Vagina (tissue), 2 donors: ENCODE results near the gene SLC38A4. TPM values are rescaled to one million over a fixed set of nuclear protein-coding genes. Genes with fewer than 3 reads are reported as not detected.
A peak's percentile ranks its signal among the peaks of the same experiment; 100 is the strongest.

Source experiments
- DNase-seq, 2 donors: peaks; one replicate each; pipeline ENCODE4 v3.0.0-alpha.2; 2017; ENCODE audit errors: extremely low spot score in 2 of 2
- H3K27ac ChIP-seq: fragments of 200-600 bp; sonication (generic); one replicate; pipeline ENCODE4 v1.5.1; 2019
- H3K27me3 ChIP-seq: fragments of 200-600 bp; sonication (generic); one replicate; pipeline ENCODE4 v1.5.1; 2019
- H3K36me3 ChIP-seq, 2 donors: fragments of 200-600 bp; sonication (generic); one replicate each; pipeline ENCODE4 v1.5.1; 2017 to 2019
- H3K4me1 ChIP-seq: fragments of 200-600 bp; sonication (generic); one replicate; pipeline ENCODE4 v1.5.1; 2019
- H3K4me3 ChIP-seq, 2 donors: fragments of 200-600 bp; sonication (generic); 1 replicate in 1 of 2; 2 replicates in 1 of 2; pipeline ENCODE4 v1.5.1; 2016 to 2019
- H3K9me3 ChIP-seq: fragments of 200-600 bp; sonication (generic); one replicate; pipeline ENCODE4 v1.5.1; 2019
- CTCF ChIP-seq, 3 experiments: fragments of 450-650 bp in 2 of 3; fragments of 200-600 bp in 1 of 3; sonication (generic) in 1 of 3; IDR thresholded peaks; one replicate each; pipeline ENCODE4 v1.5.1; 2017 to 2019; ENCODE audit warnings: antibody characterized with exemption in 3 of 3, mild to moderate bottlenecking in 2 of 3, moderate library complexity in 2 of 3
- POLR2A ChIP-seq, 2 donors: fragments of 450-650 bp; IDR thresholded peaks; one replicate each; pipeline ENCODE4 v1.6.1; 2017; ENCODE audit warnings: antibody characterized with exemption in 2 of 2, mild to moderate bottlenecking in 2 of 2, moderate library complexity in 2 of 2
- POLR2AphosphoS5 ChIP-seq, 2 donors: sonication (generic); formaldehyde crosslinking; IDR thresholded peaks; one replicate each; pipeline ENCODE4 v1.9.0; 2017; ENCODE audit warnings: antibody characterized with exemption in 2 of 2, mild to moderate bottlenecking in 2 of 2, low read depth in 1 of 2; ENCODE audit not compliant: insufficient read depth in 1 of 2
- intact Hi-C: fragments of 100-400 bp; cut with DNase I; formaldehyde crosslinking; loops from one replicate; pipeline ENCODE4 v1.15.1; 2023
- total RNA-seq: library from RNA; depleted of rRNA; stranded (reverse); fragments of >200 nt; gene quantifications from one replicate; pipeline ENCODE4 v1.2.3, GENCODE V29; 2016

Gene SLC38A4
- total RNA-seq: not detected

GRCh38 chr12:46825591-46826414 is at the start of gene SLC38A4:
Gene SLC38A4 (minus strand): TSS chr12:46825997. CDS start chr12:46793071, 32,926 bp downstream.
- Histone ChIP-seq H3K4me1 (peaks cover 9% of the 10 kb centered on the region), H3K27me3 (no peaks in the 10 kb centered on the region), H3K4me3 (peak within 1 kb of the TSS in 1 of 2 donors; percentile 12), H3K9me3 (no peaks in the 10 kb centered on the region), H3K27ac (no peak within 1 kb of the TSS), H3K36me3 (no peaks in the 10 kb centered on the region)
- intact Hi-C loops: no loop called here
- no peak for DNase-seq
- TF ChIP-seq POLR2AphosphoS5 (IDR thresholded peaks at IDR 0.05; ENCODE audit: insufficient read depth in 1 of 2, low read depth in 1 of 2) (no peak), CTCF (IDR thresholded peaks at IDR 0.05) (no peak), POLR2A (IDR thresholded peaks at IDR 0.05) (no peak)

- no peaks in the 10 kb centered on the region for H3K36me3 ChIP-seq
- intact Hi-C loops: no loop called here
- TF ChIP-seq POLR2AphosphoS5 (IDR thresholded peaks at IDR 0.05; ENCODE audit: insufficient read depth in 1 of 2, low read depth in 1 of 2) (no peak), POLR2A (IDR thresholded peaks at IDR 0.05) (no peak)
- no peaks in the 10 kb centered on the region for H3K4me1 ChIP-seq
- H3K9me3 ChIP-seq: peaks cover 4% of the 10 kb centered on the region
- H3K4me3 ChIP-seq: no peak overlapping the region
- H3K27ac ChIP-seq: no peak overlapping the region
- no peaks in the 10 kb centered on the region for H3K27me3 ChIP-seq
- no peak for DNase-seq
Observed at GRCh38 chr12:46875095-46875494, 49.3 kb upstream of the SLC38A4 start.

GRCh38 chr12:46874642-46875041 is 48.8 kb upstream of the SLC38A4 start:
- Histone ChIP-seq H3K27me3 (no peaks in the 10 kb centered on the region), H3K9me3 (peaks cover 4% of the 10 kb centered on the region), H3K27ac (no peak overlapping the region), H3K4me1 (no peaks in the 10 kb centered on the region), H3K36me3 (no peaks in the 10 kb centered on the region), H3K4me3 (no peak overlapping the region)
- TF ChIP-seq POLR2A (IDR thresholded peaks at IDR 0.05) (no peak), CTCF (IDR thresholded peaks at IDR 0.05) (no peak), POLR2AphosphoS5 (IDR thresholded peaks at IDR 0.05; ENCODE audit: insufficient read depth in 1 of 2, low read depth in 1 of 2) (no peak)
- no peak for DNase-seq
- intact Hi-C loops: no loop called here

GRCh38 chr12:46872135-46872534 is 46.3 kb upstream of the SLC38A4 start:
- Histone ChIP-seq H3K27ac (no peak overlapping the region), H3K4me3 (no peak overlapping the region), H3K36me3 (no peaks in the 10 kb centered on the region), H3K9me3 (no peaks in the 10 kb centered on the region), H3K4me1 (no peaks in the 10 kb centered on the region), H3K27me3 (no peaks in the 10 kb centered on the region)
- DNase-seq: no peak
- TF ChIP-seq CTCF (IDR thresholded peaks at IDR 0.05) (no peak), POLR2AphosphoS5 (IDR thresholded peaks at IDR 0.05; ENCODE audit: insufficient read depth in 1 of 2, low read depth in 1 of 2) (no peak), POLR2A (IDR thresholded peaks at IDR 0.05) (no peak)
- intact Hi-C loops: no loop called here

GRCh38 chr12:46865311-46865710 is 39.5 kb upstream of the SLC38A4 start:
- Histone ChIP-seq H3K9me3 (peaks cover 5% of the 10 kb centered on the region), H3K27ac (no peak overlapping the region), H3K4me3 (no peak overlapping the region), H3K36me3 (no peaks in the 10 kb centered on the region), H3K4me1 (no peaks in the 10 kb centered on the region), H3K27me3 (no peaks in the 10 kb centered on the region)
- intact Hi-C loops: no loop called here
- no peak for DNase-seq
- TF ChIP-seq CTCF (IDR thresholded peaks at IDR 0.05) (no peak), POLR2A (IDR thresholded peaks at IDR 0.05) (no peak), POLR2AphosphoS5 (IDR thresholded peaks at IDR 0.05; ENCODE audit: insufficient read depth in 1 of 2, low read depth in 1 of 2) (no peak)
